ENCODE results near the gene CLEC4F. TPM values are rescaled to one million over a fixed set of nuclear protein-coding genes. Genes with fewer than 3 reads are reported as not detected.

CLEC4F gene
- total and polyA plus RNA-seq, 8 donors = 0.12 to 0.56 (median 0.21) TPM; not detected in 2

DNA sequence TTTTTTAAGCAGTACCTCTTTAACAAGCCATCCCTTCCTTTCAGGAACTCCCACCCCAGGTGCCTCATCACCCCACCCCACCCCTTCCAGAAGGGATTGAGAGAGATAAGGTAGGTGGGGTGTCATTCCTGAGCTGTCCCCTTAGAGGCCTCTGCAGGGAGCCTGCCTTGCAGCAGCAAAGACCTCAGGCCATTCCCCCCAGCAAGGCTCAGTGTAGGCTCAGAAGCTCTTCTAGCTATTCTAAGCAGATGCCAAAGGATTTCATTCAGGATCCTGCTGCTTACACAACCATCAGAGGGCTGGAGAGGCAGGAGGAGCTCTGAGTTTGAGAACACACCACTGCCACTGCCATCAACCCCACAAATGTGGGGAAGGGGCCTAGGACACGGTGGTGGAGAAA lies 24.1 kb downstream of the CLEC4F start:
- Histone ChIP-seq H3K36me3 (no peaks in the 10 kb centered on the region), H3K4me1 (peaks cover 0 to under 1% (median 0%) of the 10 kb centered on the region in 3 donors), H3K27me3 (no peaks in the 10 kb centered on the region), H3K4me3 (no peak overlapping the region), H3K27ac (no peak overlapping the region), H3K9me3 (no peaks in the 10 kb centered on the region)
- intact Hi-C loops (cut with DNase I) = no loop called here
- ATAC-seq = no peak
- DNase-seq = no peak
- TF ChIP-seq, protein P1, sequence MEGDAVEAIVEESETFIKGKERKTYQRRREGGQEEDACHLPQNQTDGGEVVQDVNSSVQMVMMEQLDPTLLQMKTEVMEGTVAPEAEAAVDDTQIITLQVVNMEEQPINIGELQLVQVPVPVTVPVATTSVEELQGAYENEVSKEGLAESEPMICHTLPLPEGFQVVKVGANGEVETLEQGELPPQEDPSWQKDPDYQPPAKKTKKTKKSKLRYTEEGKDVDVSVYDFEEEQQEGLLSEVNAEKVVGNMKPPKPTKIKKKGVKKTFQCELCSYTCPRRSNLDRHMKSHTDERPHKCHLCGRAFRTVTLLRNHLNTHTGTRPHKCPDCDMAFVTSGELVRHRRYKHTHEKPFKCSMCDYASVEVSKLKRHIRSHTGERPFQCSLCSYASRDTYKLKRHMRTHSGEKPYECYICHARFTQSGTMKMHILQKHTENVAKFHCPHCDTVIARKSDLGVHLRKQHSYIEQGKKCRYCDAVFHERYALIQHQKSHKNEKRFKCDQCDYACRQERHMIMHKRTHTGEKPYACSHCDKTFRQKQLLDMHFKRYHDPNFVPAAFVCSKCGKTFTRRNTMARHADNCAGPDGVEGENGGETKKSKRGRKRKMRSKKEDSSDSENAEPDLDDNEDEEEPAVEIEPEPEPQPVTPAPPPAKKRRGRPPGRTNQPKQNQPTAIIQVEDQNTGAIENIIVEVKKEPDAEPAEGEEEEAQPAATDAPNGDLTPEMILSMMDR (IDR thresholded peaks at IDR 0.05) = no peak
- 76 to 95% methylated on average over 1 of the region's 1 CpG for WGBS, 2 donors
- FAIRE-seq = no peak

DNA sequence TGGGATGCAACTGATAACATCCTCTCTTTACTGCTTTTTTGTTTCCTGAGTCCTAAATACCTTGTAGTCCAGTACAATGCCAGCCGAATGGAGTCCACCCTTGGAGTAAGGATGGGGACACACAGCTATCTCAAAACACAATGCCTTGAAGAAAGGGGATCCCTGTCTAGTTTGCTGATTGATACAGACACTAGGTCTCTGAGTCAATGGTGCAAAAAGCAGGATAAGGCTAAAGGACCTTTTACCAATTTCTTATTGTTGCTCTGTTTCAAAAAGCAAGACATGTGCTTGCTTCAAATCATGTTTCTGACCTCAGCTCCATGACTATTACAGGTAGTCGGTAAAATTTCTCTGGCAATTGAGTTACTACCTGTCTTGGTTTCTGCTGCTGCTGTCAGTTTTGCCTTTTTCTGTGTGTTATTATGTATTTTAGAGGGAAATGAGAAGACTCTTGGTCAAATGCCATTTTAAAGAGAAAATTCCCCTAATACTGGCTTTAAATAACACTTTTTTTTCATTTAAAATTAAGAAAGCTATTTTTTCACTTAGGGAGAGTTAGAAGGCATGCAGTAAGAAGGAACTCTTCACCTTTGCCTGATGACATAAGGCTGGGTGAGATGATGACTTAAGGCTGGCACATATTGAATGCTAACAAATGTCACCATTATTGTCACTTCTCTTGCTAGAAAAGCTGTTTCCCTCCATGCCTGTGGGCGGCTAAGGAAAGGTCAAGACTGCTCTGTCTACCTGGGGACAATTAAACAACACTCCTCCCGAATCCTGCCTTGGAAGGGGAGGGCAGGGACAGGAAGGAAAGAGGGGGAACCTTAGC lies 25.0 kb downstream of the CLEC4F start:
- Histone ChIP-seq H3K27ac (no peak overlapping the region), H3K9me3 (no peaks in the 10 kb centered on the region), H3K4me3 (no peak overlapping the region), H3K27me3 (peaks cover 0 to 3% (median 0%) of the 10 kb centered on the region in 4 donors), H3K36me3 (no peaks in the 10 kb centered on the region), H3K4me1 (peaks cover 0 to 8% (median 0%) of the 10 kb centered on the region in 3 donors)
- DNase-seq (no peak), FAIRE-seq (no peak), ATAC-seq (no peak)
- intact Hi-C loops (cut with DNase I) = no loop called here
- 80 to 84% methylated on average over 4 of the region's 4 CpGs for WGBS, 2 donors
- TF ChIP-seq, protein P1 (IDR thresholded peaks at IDR 0.05) = no peak

DNA sequence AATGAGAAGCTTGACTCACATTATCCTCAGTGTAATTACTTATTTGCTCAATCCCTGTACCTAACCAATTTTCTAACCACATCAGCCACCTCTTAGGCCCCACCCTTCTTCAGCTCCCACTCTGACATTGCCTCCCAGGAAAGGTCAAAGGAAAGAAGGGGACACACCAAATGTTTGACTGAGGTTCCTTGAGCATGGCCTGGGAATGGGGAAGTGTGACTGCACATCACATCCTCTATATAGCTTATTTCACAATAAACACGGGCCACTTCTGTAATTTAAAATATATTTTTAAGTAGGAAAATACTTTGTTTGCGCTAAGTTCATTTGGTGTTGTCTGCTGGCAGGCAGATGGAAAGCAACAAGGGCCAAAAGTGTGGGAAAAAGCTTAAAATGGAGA lies 26.9 kb downstream of the CLEC4F start:
- no peaks in the 10 kb centered on the region for H3K9me3 ChIP-seq
- H3K27ac ChIP-seq = no peak overlapping the region
- ATAC-seq (no peak), DNase-seq (no peak), FAIRE-seq (no peak)
- H3K4me1 ChIP-seq = peaks cover 0 to 11% (median 0%) of the 10 kb centered on the region in 3 donors
- H3K4me3 ChIP-seq = no peak overlapping the region
- WGBS, 2 donors = 78 to 88% methylated on average over 2 of the region's 2 CpGs
- H3K36me3 ChIP-seq = no peaks in the 10 kb centered on the region
- intact Hi-C loops (cut with DNase I) = no loop called here
- H3K27me3 ChIP-seq = peaks cover 0 to 6% (median 2%) of the 10 kb centered on the region in 4 donors
- TF ChIP-seq, protein P1 (IDR thresholded peaks at IDR 0.05) = no peak

DNA sequence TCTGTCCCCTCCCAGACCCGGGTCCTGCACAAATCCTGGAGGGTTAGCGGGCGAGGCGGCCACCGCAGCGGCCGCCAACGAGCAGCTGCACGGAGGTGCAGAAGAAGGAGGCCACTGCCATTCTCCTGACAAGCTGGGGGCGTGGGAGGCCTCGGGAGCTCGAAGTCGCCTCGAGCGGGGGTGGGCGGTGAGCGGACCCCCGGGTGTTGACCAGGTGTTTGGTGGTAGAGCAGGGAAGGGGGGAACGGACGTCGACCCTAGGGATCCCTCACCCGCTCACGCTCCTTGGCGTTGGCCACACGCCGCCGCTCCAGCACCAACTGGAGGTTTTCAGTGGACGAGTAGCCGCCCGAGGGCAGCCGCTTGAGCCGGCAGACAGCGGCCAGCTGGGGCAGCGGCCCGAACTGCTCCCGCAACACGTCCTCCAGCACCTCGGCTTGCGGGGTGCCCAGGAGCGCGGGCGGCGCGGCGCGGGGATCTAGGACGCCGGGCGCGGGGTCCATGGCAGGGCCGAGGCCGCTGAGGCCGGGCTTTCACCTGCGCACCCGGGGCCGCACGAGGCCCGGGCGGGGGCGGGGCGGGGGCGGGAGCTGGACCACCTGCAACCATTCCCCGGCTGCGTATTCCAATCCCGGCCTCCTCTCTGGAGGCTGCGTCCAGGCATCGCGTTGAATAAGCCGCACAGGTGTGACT lies 30.1 kb downstream of the CLEC4F start, which contains the start of gene FIGLA:
TSS of gene FIGLA (minus strand) at position 508 of the 693 bp plus-strand sequence. CDS start at position 503, 5 bp downstream.
- intact Hi-C loops (cut with DNase I) = no loop called here
- DNase-seq (peak in 3 of 6 donors; percentile 25 to 69 (median 62)), ATAC-seq (peak; percentile 32 to 57 (median 42)), FAIRE-seq (no peak)
- H3K36me3 ChIP-seq = no peaks in the 10 kb centered on the region
- no peak within 1 kb of the TSS for H3K27ac ChIP-seq
- TF ChIP-seq, protein P1 (IDR thresholded peaks at IDR 0.05) = no peak
- H3K4me3 ChIP-seq = peak within 1 kb of the TSS in 3 of 4 donors; percentile 1 to 36 (median 15)
- WGBS, 2 donors = 10 to 20% methylated on average over 45 to 69 of the region's 69 CpGs
- H3K9me3 ChIP-seq = no peaks in the 10 kb centered on the region
- peaks cover 0 to 17% (median 2%) of the 10 kb centered on the region in 4 donors for H3K27me3 ChIP-seq
- peaks cover 0 to 11% (median 0%) of the 10 kb centered on the region in 3 donors for H3K4me1 ChIP-seq
